ENCODE results near the gene HIPK3. TPM values are rescaled to one million over a fixed set of nuclear protein-coding genes. Genes with fewer than 3 reads are reported as not detected.

HIPK3 gene
- total and polyA plus RNA-seq, 2 donors (not counting 3 experiments of a cell fraction or from before 2014, with no cell fraction given): 13.3 to 36.1 TPM

GRCh38 chr11:33391893-33392251 is 134.7 kb downstream of the HIPK3 start:
- H3K27me3 ChIP-seq (ENCODE audit: control insufficient read depth in 2 of 2, insufficient read depth in 2 of 2, low read length in 2 of 2): no peaks in the 10 kb centered on the region
- no peak overlapping the region for H3K4me3 ChIP-seq (replicated peaks in 1 of 3; ENCODE audit: insufficient read depth in 1 of 3, low read depth in 1 of 3, low read length in 3 of 3)
- FAIRE-seq (no peak), DNase-seq (ENCODE audit: low read depth, low spot score) (no peak)
- dilution Hi-C loops (cut with MboI; ENCODE audit: extremely low pct_ligation_motif_present, low sequenced_read_pairs) (no loop called here), intact Hi-C loops (cut with micrococcal nuclease) (no loop called here)
- peaks cover 4% of the 10 kb centered on the region for H3K4me1 ChIP-seq (ENCODE audit: control insufficient read depth, extremely low read depth, insufficient read depth, low read length)
- H3K27ac ChIP-seq (ENCODE audit: insufficient read depth, low read depth, low read length): no peak overlapping the region
- no peak for TF ChIP-seq POLR2AphosphoS5 (IDR thresholded peaks at IDR 0.05; ENCODE audit: insufficient read depth, low read depth, low read length)
- no peak for TF ChIP-seq MYC (IDR thresholded peaks at IDR 0.05; ENCODE audit: low read depth, low read length)
- no peak for TF ChIP-seq GATA2 (IDR thresholded peaks at IDR 0.05; ENCODE audit: insufficient read depth, insufficient read length, low read depth, low read length)
- TF ChIP-seq EZH2 (IDR thresholded peaks at IDR 0.05; ENCODE audit: borderline replicate concordance, low read depth, low read length, severe bottlenecking): no peak
- no peak for TF ChIP-seq FOS (IDR thresholded peaks at IDR 0.05; ENCODE audit: borderline replicate concordance, insufficient read depth, low read length)
- TF ChIP-seq POLR2A (IDR thresholded peaks at IDR 0.05; ENCODE audit: low read depth, low read length): no peak
- no peak for TF ChIP-seq JUN (IDR thresholded peaks at IDR 0.05; ENCODE audit: borderline replicate concordance, insufficient read depth, insufficient read length, low read depth)
- TF ChIP-seq, protein P1, sequence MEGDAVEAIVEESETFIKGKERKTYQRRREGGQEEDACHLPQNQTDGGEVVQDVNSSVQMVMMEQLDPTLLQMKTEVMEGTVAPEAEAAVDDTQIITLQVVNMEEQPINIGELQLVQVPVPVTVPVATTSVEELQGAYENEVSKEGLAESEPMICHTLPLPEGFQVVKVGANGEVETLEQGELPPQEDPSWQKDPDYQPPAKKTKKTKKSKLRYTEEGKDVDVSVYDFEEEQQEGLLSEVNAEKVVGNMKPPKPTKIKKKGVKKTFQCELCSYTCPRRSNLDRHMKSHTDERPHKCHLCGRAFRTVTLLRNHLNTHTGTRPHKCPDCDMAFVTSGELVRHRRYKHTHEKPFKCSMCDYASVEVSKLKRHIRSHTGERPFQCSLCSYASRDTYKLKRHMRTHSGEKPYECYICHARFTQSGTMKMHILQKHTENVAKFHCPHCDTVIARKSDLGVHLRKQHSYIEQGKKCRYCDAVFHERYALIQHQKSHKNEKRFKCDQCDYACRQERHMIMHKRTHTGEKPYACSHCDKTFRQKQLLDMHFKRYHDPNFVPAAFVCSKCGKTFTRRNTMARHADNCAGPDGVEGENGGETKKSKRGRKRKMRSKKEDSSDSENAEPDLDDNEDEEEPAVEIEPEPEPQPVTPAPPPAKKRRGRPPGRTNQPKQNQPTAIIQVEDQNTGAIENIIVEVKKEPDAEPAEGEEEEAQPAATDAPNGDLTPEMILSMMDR (IDR thresholded peaks at IDR 0.05; ENCODE audit: extremely low read depth in 1 of 2, insufficient read depth in 1 of 2, low read depth in 1 of 2, low read length in 2 of 2): no peak
- TF ChIP-seq MAX (IDR thresholded peaks at IDR 0.05; ENCODE audit: insufficient read depth, insufficient read length): no peak
- no peaks in the 10 kb centered on the region for H3K9me3 ChIP-seq (replicated peaks; ENCODE audit: control insufficient read depth, insufficient read depth, low read length)
- ChIA-PET CTCF (no interaction called here), POLR2A (no interaction called here)
- no TSS peak for BruUV-seq (replicated peaks)
- H3K9me1 ChIP-seq (replicated peaks; ENCODE audit: control insufficient read depth, extremely low read depth, insufficient read depth, low read length): no peaks in the 10 kb centered on the region
- peaks cover 57% of the 10 kb centered on the region for H3K79me2 ChIP-seq (ENCODE audit: control insufficient read depth, insufficient read depth, low read length)
- H4K20me1 ChIP-seq (replicated peaks; ENCODE audit: control insufficient read depth, extremely low read depth, insufficient read depth, low read length): no peaks in the 10 kb centered on the region
- H2AFZ ChIP-seq (ENCODE audit: low read depth, low read length): no peak overlapping the region
- no peak overlapping the region for H3K9ac ChIP-seq (replicated peaks; ENCODE audit: extremely low read depth, insufficient read depth, low read length)
- H3K4me2 ChIP-seq (ENCODE audit: insufficient read depth, low read length): no peak overlapping the region
- no peaks in the 10 kb centered on the region for H3K36me3 ChIP-seq (ENCODE audit: control insufficient read depth in 2 of 2, extremely low read depth in 1 of 2, insufficient read depth in 2 of 2, low read length in 2 of 2)
